22Rv1 (cell line): ENCODE measurements around the gene TENM4.

Experiments used
- ZFX ChIP-seq: fragments of 450-650 bp; IDR thresholded peaks from 2 replicates; pipeline ENCODE4 v1.6.1; 2017; ENCODE audit warnings: antibody characterized with exemption, borderline replicate concordance
- TF ChIP-seq, protein P1 (sequence below): fragments of 450-650 bp; IDR thresholded peaks from 2 replicates; pipeline ENCODE4 v1.5.1; 2017; ENCODE audit warnings: mild to moderate bottlenecking

- TF ChIP-seq, protein P1, sequence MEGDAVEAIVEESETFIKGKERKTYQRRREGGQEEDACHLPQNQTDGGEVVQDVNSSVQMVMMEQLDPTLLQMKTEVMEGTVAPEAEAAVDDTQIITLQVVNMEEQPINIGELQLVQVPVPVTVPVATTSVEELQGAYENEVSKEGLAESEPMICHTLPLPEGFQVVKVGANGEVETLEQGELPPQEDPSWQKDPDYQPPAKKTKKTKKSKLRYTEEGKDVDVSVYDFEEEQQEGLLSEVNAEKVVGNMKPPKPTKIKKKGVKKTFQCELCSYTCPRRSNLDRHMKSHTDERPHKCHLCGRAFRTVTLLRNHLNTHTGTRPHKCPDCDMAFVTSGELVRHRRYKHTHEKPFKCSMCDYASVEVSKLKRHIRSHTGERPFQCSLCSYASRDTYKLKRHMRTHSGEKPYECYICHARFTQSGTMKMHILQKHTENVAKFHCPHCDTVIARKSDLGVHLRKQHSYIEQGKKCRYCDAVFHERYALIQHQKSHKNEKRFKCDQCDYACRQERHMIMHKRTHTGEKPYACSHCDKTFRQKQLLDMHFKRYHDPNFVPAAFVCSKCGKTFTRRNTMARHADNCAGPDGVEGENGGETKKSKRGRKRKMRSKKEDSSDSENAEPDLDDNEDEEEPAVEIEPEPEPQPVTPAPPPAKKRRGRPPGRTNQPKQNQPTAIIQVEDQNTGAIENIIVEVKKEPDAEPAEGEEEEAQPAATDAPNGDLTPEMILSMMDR: no peak
- no peak for TF ChIP-seq ZFX
Observed at GRCh38 chr11:78905756-78906155, 535.1 kb downstream of the TENM4 start.
